Panc1 (cell line): ENCODE measurements around the gene EIF4E1B. TPM values are rescaled to one million over a fixed set of nuclear protein-coding genes. Genes with fewer than 3 reads are reported as not detected.

ENCODE experiments used
- ATAC-seq: fragments of 200-7000 bp; cut with Tn5 transposase; 2 replicates; pipeline ENCODE4 v1.9.1; 2020; ENCODE audit warnings: mild to moderate bottlenecking, moderate library complexity
- BruUV-seq: library from RNA; stranded (reverse); fragments of 400-500 nt; replicated peaks from 2 replicates; lab custom pipeline; 2021; lab: Mats Ljungman, UMichigan
- CTCF ChIA-PET: fragments of 300-600 bp; sonication (Branson Sonifier 250); formaldehyde crosslinking; loops from one replicate; lab custom pipeline; 2022; ENCODE audit warnings: antibody characterized with exemption; lab: Charles Lee
- POLR2A ChIA-PET: fragments of 300-600 bp; sonication (Branson Sonifier 250); formaldehyde crosslinking; loops from one replicate; lab custom pipeline; 2022; ENCODE audit warnings: antibody characterized with exemption; lab: Charles Lee
- DNase-seq: peaks from one replicate; pipeline ENCODE4 v3.0.0-alpha.2; 2010; ENCODE audit warnings: low read depth, low spot score
- H3K27ac ChIP-seq: 2 replicates; pipeline ENCODE4 v1.5.1; 2011; ENCODE audit warnings: mild to moderate bottlenecking, low read length, inconsistent platforms
- H3K27me3 ChIP-seq: fragments of 200-500 bp; sonication (Bioruptor generic); 2 replicates; pipeline ENCODE4 v1.6.0; 2014; ENCODE audit warnings: low read length, inconsistent platforms; ENCODE audit not compliant: control insufficient read depth, insufficient read depth
- H3K36me3 ChIP-seq: fragments of 200-500 bp; sonication (Bioruptor generic); 2 replicates; pipeline ENCODE4 v1.5.1; 2014; ENCODE audit warnings: inconsistent platforms, mild to moderate bottlenecking, low read length, moderate library complexity; ENCODE audit not compliant: control insufficient read depth, insufficient read depth
- H3K4me1 ChIP-seq: 2 replicates; pipeline ENCODE4 v1.5.1; 2011; ENCODE audit warnings: inconsistent platforms, mild to moderate bottlenecking, low read length, moderate library complexity; ENCODE audit not compliant: control insufficient read depth, insufficient read depth
- H3K4me3 ChIP-seq, 2 experiments: 2 replicates each; pipeline ENCODE4 v1.5.1; 2011 to 2012; ENCODE audit warnings: low read depth in 2 of 2, low read length in 2 of 2, mild to moderate bottlenecking in 2 of 2, inconsistent platforms in 1 of 2, moderate library complexity in 1 of 2
- H3K9me3 ChIP-seq: fragments of 200-500 bp; sonication (Bioruptor generic); 2 replicates; pipeline ENCODE4 v1.5.1; 2014; ENCODE audit warnings: low read depth, mild to moderate bottlenecking, inconsistent platforms, low read length, moderate library complexity; ENCODE audit not compliant: control insufficient read depth, insufficient read depth
- POLR2AphosphoS5 ChIP-seq: IDR thresholded peaks from 2 replicates; pipeline ENCODE4 v1.6.1; 2012; ENCODE audit warnings: mild to moderate bottlenecking, low read depth, low read length, moderate library complexity
- SIN3A ChIP-seq: IDR thresholded peaks from 2 replicates; pipeline ENCODE4 v1.6.1; 2012; ENCODE audit warnings: low read depth, mild to moderate bottlenecking, low read length, moderate library complexity, borderline replicate concordance; ENCODE audit not compliant: insufficient read depth
- TCF7L2 ChIP-seq: IDR thresholded peaks from 2 replicates; pipeline ENCODE4 v1.6.1; 2011; ENCODE audit warnings: mild to moderate bottlenecking, low read depth, low read length, inconsistent platforms
- in situ Hi-C: cut with HindIII; loops from 2 replicates; pipeline ENCODE4 v1.10.0; 2016; ENCODE audit warnings: low sequenced_read_pairs, low pct_unique_long_range_greater_than_20kb
- intact Hi-C: fragments of 100-400 bp; cut with micrococcal nuclease; formaldehyde crosslinking; loops from one replicate; pipeline ENCODE4 v1.10.0; 2022; ENCODE audit not compliant: unreplicated experiment
- total RNA-seq: library from RNA; stranded (reverse); gene quantifications from one replicate; pipeline ENCODE4 v1.2.1, GENCODE V29; 2021; ENCODE audit not compliant: unreplicated experiment
- TF ChIP-seq, protein P1 (sequence below): fragments of 450-650 bp; IDR thresholded peaks from 2 replicates; pipeline ENCODE4 v1.5.1; 2017; ENCODE audit warnings: mild to moderate bottlenecking
- TF ChIP-seq, protein P2 (sequence below), 2 experiments: IDR thresholded peaks; 2 replicates each; pipeline ENCODE4 v1.6.1; 2011 to 2012; ENCODE audit warnings: low read depth in 2 of 2, control low read depth in 1 of 2, low read length in 1 of 2, mild to moderate bottlenecking in 1 of 2, moderate library complexity in 1 of 2; ENCODE audit not compliant: insufficient read depth in 1 of 2

Gene EIF4E1B
- total RNA-seq, 1 experiment from 2014 or later: not detected

- Histone ChIP-seq H3K4me1 (no peaks in the 10 kb centered on the region; the same call in 1 of the 2 replicates), H3K27ac (no peak overlapping the region), H3K9me3 (no peaks in the 10 kb centered on the region), H3K4me3 (no peak overlapping the region), H3K36me3 (no peaks in the 10 kb centered on the region), H3K27me3 (peaks cover 14% of the 10 kb centered on the region; the same call in 1 of the 2 replicates)
- intact Hi-C loops: no loop called here
- BruUV-seq: no TSS peak
- in situ Hi-C loops: no loop called here
- ChIA-PET CTCF (no interaction called here), POLR2A (no interaction called here)
- TF ChIP-seq POLR2AphosphoS5: no peak
- ATAC-seq (no peak), DNase-seq (no peak)
These were observed 1.1 kb downstream of the EIF4E1B start for GRCh38 chr5:176631383-176632200.

DNA sequence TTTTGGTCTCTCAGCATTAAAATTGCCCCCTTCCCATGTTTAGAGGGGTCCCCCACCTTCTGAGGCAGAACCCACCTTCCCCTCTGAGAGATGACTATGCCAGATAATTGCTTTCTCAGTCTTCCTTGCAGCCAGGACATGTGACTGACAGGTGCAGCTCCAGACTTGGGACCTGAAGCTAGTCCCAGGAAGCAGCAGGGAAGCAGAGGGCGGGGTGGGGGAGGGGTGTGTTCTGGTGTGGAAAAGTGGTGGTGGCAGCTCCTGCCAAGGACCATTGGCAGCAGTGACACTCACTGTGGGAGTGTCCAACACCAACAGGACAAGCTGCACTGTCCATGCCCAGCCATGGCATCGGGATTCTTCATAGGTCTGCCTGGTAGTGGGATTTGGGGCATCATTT, 2.3 kb downstream of the EIF4E1B start:
- intact Hi-C loops: no loop called here
- ATAC-seq (no peak), DNase-seq (no peak)
- Histone ChIP-seq H3K27ac (no peak overlapping the region), H3K9me3 (no peaks in the 10 kb centered on the region), H3K27me3 (peaks cover 14% of the 10 kb centered on the region; the same call in 1 of the 2 replicates), H3K36me3 (no peaks in the 10 kb centered on the region), H3K4me1 (no peaks in the 10 kb centered on the region), H3K4me3 (no peak overlapping the region)
- in situ Hi-C loops: no loop called here
- no peak for TF ChIP-seq TCF7L2
- CTCF ChIA-PET: no interaction called here
- POLR2A ChIA-PET: no interaction called here
- BruUV-seq: no TSS peak

DNA sequence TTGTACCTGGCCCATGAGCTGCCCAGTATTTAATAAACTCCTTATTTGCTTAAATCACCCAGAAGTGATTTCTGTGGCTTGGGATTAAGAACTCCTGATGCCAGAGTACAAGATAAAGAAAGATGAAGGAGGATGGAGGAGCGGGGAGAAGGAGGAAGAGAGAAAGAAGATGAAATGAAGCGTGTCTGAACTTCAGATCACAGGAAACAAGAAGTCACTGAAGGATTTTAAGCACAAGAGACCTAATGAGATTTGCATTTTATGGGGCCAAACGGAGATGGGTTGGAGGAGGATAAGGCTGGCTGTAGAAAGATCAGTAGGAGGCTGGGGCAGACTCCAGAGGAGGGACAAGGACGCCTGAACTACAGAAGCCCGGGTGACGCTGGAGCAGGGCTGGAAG, 3.1 kb downstream of the EIF4E1B start:
- Histone ChIP-seq H3K4me1 (no peaks in the 10 kb centered on the region), H3K4me3 (no peak overlapping the region), H3K9me3 (no peaks in the 10 kb centered on the region), H3K36me3 (no peaks in the 10 kb centered on the region), H3K27me3 (peaks cover 14% of the 10 kb centered on the region; the same call in 1 of the 2 replicates), H3K27ac (no peak overlapping the region)
- intact Hi-C loops (no loop called here), in situ Hi-C loops (no loop called here)
- TF ChIP-seq TCF7L2 (no peak), SIN3A (no peak), POLR2AphosphoS5 (no peak)
- TF ChIP-seq, protein P1, sequence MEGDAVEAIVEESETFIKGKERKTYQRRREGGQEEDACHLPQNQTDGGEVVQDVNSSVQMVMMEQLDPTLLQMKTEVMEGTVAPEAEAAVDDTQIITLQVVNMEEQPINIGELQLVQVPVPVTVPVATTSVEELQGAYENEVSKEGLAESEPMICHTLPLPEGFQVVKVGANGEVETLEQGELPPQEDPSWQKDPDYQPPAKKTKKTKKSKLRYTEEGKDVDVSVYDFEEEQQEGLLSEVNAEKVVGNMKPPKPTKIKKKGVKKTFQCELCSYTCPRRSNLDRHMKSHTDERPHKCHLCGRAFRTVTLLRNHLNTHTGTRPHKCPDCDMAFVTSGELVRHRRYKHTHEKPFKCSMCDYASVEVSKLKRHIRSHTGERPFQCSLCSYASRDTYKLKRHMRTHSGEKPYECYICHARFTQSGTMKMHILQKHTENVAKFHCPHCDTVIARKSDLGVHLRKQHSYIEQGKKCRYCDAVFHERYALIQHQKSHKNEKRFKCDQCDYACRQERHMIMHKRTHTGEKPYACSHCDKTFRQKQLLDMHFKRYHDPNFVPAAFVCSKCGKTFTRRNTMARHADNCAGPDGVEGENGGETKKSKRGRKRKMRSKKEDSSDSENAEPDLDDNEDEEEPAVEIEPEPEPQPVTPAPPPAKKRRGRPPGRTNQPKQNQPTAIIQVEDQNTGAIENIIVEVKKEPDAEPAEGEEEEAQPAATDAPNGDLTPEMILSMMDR: no peak
- TF ChIP-seq, protein P2, sequence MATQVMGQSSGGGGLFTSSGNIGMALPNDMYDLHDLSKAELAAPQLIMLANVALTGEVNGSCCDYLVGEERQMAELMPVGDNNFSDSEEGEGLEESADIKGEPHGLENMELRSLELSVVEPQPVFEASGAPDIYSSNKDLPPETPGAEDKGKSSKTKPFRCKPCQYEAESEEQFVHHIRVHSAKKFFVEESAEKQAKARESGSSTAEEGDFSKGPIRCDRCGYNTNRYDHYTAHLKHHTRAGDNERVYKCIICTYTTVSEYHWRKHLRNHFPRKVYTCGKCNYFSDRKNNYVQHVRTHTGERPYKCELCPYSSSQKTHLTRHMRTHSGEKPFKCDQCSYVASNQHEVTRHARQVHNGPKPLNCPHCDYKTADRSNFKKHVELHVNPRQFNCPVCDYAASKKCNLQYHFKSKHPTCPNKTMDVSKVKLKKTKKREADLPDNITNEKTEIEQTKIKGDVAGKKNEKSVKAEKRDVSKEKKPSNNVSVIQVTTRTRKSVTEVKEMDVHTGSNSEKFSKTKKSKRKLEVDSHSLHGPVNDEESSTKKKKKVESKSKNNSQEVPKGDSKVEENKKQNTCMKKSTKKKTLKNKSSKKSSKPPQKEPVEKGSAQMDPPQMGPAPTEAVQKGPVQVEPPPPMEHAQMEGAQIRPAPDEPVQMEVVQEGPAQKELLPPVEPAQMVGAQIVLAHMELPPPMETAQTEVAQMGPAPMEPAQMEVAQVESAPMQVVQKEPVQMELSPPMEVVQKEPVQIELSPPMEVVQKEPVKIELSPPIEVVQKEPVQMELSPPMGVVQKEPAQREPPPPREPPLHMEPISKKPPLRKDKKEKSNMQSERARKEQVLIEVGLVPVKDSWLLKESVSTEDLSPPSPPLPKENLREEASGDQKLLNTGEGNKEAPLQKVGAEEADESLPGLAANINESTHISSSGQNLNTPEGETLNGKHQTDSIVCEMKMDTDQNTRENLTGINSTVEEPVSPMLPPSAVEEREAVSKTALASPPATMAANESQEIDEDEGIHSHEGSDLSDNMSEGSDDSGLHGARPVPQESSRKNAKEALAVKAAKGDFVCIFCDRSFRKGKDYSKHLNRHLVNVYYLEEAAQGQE (IDR thresholded peaks at IDR 0.05; ENCODE audit: insufficient read depth in 1 of 2, low read depth in 2 of 2, low read length in 1 of 2): no peak
- BruUV-seq: no TSS peak
- DNase-seq (no peak), ATAC-seq (no peak)
- ChIA-PET POLR2A (no interaction called here), CTCF (no interaction called here)
